GM18520 (cell line): ENCODE results near the gene TWSG1.

Experiments
- ATAC-seq: cut with Tn5 transposase; IDR thresholded peaks from one replicate; pipeline ENCODE4 v1.9.1; 2021; ENCODE audit not compliant: unreplicated experiment

Gene TWSG1

DNA sequence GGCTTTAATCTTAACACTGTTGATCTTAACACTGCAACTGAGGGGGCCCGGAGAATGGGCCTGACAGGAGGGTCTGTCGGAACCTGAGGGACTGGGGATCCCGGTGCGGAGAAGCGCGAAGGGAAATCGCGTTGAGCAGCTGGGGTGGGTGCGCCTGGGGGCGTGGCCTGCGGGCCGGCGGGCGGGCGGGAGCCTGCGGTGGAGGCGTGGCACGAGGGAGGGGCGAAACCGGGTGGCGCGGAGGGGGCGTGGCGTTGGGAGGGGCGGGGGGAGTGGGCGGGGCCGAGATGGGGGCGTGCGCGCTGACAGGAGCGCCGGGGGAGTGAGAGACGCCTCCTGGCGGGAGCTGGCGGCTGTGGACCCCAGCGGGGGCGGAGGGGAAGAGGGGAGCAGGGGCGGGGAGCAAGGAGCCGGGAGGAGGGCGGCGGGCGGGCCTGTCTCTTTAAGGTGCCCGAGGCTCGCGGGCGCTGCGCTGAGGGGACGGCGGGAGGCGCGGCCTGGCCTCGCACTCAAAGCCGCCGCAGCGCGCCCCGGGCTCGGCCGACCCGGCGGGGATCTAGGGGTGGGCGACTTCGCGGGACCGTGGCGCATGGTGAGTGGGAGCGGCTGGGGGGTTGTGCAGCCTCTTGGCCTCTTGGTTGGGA lies at the start of gene TWSG1:
Gene TWSG1 (plus strand): TSS at position 445 of the 644 bp plus-strand sequence. CDS start 2,457 bp downstream, outside the sequence.
- ATAC-seq: peak; percentile 54

DNA sequence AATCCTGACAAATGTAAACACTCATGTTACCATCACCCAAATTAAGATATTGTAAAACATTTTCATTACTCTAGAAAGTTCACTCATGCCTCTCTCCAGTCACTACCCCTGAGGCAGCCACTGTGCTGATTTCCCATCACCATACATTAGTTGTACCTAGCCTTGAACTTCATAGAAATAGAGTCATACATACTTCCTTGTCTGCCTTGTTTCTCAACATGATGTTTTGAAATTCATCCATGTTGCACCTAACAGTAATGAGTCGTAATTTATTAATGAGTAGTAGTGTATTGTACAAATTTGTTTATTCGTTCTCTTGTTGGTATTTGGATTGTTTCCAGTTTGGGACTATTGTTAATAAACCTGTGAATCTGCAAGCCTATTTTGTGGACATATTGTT lies 49.0 kb upstream of the TWSG1 start:
- ATAC-seq: no peak

DNA sequence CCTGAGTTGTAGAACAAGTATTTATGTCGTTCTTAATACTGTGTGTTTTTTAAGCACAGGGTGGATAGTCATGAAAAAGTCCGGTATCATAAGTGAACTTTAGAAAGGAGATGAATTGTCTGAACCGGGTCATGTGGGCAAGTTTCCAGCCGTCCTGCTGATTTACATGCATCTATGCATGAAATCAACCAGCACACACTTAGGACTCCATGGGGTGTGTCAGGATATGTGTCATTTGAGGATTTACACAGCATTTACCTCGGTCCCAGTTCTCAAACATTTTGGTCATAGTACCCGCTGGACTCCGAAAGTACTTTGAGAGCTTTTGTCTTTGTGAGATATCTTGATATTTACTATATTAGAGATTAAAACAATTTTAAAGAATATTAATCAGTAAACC lies 47.5 kb upstream of the TWSG1 start:
- ATAC-seq: no peak

DNA sequence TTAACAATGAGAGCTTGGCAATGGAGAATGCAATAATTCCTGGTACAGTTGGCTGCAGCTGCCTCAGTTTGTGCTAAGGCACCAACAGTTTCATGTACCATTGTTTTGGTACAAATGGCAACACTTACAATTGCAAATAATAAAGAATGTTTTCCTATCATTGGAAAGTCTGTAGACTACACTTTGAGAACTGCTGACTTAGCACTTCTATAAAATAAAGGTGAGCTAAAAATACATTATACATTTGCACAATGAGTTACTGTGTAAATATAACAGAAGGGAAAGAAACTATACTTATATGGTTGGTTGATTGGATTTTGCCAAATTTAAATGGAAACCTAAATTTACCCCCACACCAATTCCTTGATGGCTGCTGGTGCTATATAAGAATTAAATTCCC lies 44.9 kb upstream of the TWSG1 start:
- ATAC-seq: no peak

DNA sequence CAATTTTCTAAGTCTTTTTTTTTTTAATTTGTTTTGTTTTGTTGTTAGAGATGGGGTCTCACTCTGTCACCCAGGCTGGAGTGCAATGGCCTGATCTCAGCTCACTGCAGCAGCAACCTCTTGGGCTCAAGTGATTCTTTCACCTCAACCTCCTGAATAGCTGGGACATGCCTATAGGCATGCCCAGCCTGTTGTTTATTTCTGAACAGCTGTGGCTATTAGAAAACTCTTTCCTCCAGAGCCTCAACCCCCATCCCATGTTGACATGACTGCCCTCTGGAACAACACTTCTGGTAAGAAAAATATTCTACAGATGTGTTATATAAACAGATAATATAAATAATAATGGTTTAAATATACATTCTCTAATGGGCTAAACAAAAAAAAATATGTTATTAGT lies 44.4 kb upstream of the TWSG1 start:
- no peak for ATAC-seq

DNA sequence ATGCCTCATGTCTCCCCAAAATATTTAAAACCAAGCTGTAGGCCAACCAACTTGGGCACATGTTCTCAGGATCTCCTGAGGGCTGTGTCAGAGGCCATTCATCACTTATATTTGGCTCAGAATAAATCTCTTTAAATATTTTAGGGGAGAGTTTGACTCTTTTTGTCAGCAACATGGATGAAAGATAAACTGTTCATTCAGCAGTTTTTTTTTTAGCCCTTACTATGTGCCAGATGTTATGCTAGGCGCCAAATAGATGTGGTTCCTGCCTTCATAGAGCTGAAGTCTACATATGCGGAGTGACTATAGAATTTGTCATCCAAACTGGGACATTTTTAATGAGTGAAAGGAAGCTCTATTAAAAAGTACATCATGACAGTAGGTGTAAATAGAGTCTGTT lies 42.5 kb upstream of the TWSG1 start:
- ATAC-seq: no peak

DNA sequence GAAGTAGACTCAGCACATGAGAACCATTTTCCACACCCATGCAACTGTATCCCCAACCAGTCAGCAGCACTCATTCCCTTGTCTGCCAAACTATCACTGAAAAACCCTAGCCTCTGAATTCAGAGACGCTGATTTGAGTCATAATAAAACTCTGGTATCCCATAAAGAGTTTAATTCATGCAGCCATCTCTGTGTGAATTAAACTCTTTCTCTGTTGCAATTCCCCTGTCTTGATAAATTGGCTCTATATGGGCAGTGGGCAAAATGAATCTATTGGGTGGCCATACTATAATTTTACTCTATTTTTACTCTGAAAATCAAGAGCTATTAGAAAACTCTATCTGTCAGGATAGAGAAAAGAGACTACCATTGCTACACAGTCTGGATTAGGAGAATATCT lies 40.6 kb upstream of the TWSG1 start:
- ATAC-seq: no peak

DNA sequence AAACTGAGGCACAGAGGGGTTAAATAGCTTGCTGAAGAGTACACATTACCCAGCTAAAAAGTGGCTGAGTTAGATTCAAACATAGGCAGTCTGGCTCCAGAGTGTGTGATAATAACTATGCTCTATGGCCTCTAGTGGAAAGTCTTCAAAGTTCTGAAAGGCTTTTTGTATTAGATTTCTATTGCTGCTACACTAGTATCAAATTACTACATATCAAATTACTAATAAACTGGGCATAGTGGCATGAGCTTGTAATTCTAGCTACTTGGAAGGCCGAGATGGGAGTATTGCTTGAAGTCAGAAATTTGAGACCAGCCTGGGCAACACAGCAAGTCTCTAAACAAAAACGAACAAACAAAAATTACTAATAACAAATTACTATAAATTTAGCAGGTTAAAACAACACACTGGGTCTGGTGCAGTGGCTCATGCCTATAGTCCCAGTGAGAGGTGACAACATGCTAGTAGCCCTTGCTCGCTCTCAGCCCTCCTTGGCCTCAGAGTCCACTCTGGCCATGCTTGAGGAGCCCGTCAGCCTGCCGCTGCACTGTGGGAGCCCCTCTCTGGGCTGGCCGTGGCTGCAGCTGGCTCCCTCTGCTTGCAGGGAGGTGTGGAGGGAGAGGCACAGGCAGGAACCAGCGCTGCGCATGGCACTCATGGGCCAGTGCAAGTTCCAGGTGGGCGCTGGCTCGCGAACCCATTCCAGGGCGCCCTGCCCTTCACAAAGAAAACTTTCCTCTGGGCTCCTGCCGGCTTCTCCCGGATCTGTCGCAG lies 38.2 kb upstream of the TWSG1 start:
- ATAC-seq: no peak

DNA sequence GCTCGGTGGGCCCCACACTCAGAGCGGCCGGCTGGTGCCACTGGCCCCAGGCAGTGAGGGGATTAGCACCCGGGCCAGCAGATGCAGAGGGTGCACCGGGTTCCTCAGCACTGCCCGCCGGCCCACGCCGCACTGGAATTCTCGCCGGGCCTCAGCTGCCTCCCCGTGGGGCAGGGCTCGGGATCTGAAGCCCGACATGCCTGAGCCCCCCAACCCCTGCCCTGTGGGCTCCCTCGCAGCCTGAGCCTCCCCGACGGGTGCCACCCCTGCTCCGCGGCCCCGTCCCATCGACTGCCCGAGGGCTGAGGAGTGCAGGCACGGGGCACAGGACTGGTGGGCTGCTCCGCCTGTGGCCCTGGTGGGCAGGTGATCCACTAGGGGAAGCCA lies 37.6 kb upstream of the TWSG1 start:
- ATAC-seq: no peak

DNA sequence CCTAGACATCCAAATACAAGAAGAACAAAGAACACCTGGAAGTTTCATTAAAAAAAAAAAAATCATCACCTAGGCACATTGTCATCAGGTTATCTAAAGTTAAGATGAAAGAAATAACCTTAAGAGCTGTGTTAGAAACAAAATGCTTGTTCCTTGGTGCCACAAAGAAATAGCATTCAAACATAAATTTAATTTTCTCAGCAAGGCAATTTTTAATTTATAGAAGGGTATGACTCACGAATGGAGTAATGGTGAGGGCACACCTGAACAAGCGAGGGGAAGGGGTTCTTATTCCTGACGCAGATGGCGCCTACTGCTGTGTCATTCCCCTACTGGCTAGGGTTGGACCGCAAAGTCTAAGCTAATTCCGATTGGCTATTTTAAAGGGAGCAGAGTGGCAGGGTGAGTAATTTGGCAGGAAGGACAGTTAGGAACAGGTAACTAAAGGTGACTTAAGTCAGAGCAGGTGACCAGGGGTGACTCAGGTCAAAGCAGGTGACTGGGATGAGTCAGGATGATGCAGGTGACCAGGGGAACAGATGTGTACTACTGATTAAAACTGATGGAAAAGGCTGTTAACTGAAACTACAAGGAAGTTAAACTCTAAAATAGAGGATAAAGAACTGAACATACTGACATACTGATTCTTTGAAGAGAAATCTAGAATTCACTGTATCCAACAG lies 30.0 kb upstream of the TWSG1 start:
- ATAC-seq: no peak

DNA sequence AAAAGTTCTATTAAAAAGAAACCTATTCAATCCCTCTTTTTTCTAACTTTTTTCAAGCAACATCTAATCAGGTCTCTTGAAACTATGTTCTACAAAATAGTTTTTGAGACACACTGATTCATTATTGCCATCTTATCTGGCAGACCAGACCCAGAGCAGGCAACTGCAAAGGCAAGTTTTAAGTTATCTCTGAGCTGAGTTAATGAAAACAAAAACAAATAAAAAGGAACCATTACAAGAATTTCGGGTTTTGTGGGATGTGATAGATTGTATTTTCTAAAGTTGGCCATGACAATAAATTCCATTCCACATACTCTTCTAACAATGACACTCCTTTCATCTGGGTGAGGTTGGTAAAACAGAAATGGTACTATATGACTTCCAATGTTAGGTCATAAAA lies 15.2 kb upstream of the TWSG1 start:
- no peak for ATAC-seq

DNA sequence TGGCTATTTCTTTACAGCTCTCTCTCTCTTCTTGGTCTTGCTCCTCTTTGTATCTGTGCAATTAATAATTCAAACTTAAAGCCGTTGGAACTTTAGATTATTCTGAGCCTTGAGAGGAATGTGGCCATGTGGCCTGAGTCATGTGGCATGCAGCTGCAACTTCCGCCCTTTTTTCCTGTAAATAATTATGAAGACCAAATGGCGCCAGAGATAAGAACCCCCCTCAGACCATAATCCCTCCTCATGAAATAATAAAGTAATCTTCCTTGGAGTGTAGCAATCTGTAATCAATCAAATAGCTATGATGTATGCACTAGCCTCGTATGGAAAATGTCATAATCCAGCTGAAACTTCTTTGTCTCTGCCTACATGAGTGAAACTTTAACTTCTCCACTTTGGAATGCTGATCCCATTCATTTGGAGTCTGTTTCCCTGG lies 13.5 kb upstream of the TWSG1 start:
- ATAC-seq: no peak

DNA sequence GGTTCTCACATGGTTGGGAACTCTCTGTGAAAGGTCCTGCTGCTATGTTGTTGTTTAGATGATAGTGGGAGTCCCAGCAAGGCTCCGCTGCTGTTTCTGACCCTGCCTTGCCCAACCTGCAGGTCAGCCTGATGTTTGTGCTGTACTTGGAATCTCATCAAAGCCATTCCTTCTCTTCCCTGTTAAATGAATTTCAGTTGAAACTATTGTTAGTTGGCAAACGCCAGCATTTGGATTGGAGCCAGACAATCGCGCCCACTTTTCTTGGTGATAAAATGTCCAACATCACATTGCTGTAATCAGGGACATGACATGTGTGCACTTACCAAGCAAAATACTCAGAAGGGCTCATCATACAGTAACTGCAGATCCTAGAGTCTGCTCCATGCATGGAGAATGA lies 12.8 kb upstream of the TWSG1 start:
- ATAC-seq: no peak

DNA sequence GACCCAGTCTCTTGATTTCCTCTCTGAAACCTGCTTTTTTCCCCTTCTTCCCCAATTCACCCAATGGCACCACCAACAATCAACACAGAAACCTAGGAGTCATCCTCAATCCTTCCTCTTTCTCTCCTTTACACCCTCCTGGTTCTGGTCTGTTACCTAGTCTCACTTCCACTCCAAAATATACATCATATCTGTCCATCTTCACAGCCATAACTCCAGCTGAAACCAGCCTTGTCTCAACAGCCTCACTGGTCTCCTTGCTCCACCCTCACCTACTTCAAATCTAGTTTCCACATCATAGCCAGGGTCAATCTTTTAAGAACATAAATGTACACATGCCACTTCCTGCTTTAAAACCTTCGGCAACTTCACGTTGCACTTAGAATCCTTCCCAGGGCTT lies 11.8 kb upstream of the TWSG1 start:
- ATAC-seq: no peak

DNA sequence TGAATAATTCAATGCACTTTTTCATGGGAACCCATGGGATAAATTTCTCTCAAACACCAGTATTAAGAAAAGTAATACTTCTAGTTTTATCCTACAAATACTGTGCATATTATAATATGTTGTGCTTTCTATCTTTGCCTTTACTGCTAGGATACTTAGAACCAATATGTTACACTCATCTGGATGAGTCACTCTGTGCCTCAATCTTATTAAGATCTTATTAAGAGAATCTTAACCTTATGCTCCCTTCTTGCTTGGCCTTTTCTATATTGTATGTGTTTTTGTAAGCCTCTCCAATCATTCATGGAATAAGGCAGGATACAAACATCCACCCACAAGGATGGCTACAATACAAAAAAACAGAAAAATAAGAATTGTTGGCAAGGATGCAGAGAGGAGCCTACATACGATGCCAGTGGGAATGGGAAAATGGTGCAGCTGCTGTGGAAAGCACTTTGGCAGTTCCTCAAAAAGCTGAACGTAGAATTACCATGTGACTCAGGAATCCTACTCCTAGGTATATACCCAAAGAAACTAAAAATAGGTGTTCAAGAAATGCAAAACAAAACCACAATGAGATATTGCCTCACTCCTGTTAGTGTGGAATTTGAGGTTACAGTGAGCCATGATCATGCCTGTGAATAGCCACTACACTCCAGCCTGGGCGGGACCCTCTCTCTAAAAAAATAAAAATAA lies 10.7 kb upstream of the TWSG1 start:
- ATAC-seq: no peak

DNA sequence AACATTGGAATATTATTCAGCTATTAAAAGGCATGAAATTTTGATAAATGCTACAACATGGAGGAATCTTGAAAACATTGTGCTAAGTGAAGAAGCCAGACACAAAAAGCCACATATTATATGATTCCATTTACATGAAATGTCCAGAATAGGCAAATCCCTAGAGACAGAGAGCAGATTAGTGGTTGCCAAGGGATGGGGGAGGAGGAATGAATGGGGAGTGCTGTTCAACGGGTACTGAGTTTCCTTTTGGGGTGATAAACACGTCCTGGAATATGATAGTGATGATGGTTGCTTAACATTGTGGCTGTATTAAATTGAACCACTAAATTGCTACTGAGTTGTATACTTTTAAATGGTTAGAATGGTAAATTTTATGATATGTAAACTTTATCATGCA lies 8.9 kb upstream of the TWSG1 start:
- ATAC-seq: no peak

DNA sequence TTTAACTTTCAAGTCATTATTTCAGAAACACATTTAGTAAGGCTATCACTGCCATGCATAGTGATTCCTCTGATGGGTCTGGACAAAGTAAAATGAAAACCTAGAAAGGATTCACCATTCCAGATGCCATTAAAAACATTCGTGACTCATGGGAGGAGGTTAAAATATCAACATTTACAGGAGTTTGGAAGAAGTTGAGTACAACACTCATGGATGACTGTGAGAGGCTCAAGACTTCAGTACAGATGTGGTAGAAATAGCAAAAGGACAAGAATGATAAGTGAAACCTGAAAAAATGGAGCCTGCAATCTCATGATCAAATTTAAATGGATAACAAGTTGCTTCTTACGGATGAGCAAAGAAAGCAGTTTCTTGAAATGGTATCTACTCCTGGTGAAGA lies 5.8 kb upstream of the TWSG1 start:
- ATAC-seq: no peak

DNA sequence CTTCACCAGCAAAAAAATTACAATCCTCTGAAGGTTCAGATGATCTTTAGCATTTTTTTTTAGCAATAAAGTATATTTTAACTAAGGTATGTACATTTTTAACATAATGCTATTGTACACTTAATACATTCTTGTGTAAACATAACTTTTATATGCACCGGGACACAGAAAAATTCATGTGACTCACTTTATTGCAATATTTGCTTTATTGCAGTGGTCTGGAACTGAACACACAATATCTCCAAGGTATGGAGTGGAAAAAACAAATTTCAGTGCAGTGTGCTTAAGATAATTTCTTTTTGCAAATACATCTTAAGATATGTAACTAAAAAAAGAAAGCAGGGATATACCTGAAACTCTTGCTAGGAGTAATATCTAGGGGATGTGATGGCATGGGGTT lies 5.1 kb upstream of the TWSG1 start:
- no peak for ATAC-seq

DNA sequence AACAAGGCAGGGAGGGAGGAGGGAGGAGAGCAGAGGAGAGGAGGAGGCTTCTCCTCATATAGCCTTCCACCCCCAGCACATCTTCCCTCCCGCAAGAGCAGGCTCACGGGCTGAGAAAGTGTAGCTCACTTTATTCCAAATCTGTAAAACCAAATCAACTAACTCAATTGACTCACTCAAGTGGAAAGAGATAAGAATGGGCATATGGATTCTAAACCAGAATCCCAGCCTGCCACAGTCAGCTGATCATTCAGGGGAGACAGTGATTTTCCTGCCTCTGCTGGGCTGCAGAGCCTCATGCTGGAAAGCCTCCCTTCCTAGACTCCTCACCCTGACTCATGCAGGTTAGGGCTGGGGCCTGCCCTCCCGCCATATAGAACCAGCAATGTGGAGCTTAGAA lies 4.2 kb upstream of the TWSG1 start:
- ATAC-seq: no peak

DNA sequence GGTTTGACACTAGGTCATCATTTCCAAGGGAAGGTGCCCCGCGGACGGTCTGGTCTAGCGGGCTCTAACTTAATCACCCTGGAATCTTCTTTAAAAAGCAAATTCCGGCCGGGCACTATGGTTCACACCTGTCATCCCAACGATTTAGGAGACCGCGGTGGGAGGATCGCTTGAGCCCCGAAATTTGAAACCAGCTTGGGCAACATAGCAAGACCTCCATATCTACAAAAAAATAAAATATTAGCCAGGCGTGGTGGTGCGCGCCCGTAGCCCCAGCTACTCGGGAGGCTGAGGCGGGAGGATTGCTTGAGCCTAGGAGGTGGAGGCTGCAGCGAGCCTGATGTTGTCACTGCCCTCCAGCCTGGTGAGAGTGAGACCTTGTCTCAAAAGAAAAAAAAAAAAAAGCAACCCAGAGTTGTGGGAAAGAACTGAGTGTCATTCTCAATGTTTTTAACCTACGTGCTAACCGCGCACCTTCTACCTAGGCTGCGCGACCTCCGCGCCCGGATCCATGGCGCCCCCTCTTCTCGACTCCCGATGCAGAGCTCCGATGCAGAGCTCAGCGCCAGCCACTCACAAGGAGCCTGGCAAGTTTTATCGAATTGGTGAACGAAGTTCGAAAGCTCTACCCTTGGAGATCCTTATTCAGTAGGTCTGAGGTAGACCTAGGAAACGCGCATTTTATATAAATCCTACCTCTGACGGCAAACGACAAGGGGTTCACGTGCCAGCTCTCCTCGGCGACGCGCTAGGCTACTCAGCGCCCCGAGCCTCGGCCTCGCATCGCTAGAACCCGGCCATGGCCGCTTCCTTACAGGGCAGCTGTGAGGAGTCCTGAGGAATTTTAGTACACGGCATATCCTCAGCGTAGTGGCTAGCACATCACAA lies 888 bp upstream of the TWSG1 start:
- peak; percentile 15 for ATAC-seq
